Hematopoietic multipotent progenitor cell treated with erythropoietin and hydrocortisone succinate and interleukin-3 and kit ligand, for 6 days (in vitro differentiated cells): ENCODE data around the gene DNAJB9.

Experiments used
- DNase-seq: peaks from one replicate; pipeline ENCODE4 v3.0.0-alpha.2; 2015

DNAJB9 gene

GRCh38 chr7:108611268-108611667 is 41.6 kb downstream of the DNAJB9 start:
- DNase-seq = no peak

- DNase-seq = peak; percentile 74
Measured at GRCh38 chr7:108613147-108613948, 43.7 kb downstream of the DNAJB9 start.

GRCh38 chr7:108613949-108614381 is 44.3 kb downstream of the DNAJB9 start:
- DNase-seq = no peak

GRCh38 chr7:108614896-108615295 is 45.2 kb downstream of the DNAJB9 start:
- DNase-seq = no peak

DNA sequence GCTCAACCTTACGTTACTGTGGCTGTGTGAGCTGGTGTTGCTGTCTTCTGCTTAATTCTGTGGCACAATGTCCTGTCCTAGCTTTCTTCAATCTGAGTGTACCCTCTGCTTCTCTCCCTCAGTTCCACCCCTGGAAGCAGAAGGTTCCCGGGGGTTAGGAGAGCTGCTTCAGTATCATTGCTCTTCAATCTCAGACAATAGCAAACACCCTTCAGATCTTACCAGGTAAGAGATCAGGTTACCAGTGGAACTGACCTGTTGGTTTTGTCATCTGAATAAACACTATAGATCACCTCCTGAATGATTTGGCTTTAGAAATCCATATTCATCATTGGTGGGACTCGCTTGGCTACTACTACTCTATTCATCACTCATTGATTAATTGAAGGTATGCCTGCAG is 48.4 kb downstream of the DNAJB9 start:
- no peak for DNase-seq

GRCh38 chr7:108623220-108623619 is 53.5 kb downstream of the DNAJB9 start:
- DNase-seq = no peak
